HG03520 (cell line): ENCODE measurements around the gene NFILZ.
"Not testable (repeated sequence)": the region's sequence is repeated elsewhere in the genome, so short reads cannot be mapped to it uniquely, and the experiment has no call there.

Source experiments
- ATAC-seq: cut with Tn5 transposase; IDR thresholded peaks from one replicate; pipeline ENCODE4 v1.9.1; 2021; ENCODE audit warnings: mild to moderate bottlenecking, moderate library complexity; ENCODE audit not compliant: unreplicated experiment

NFILZ gene

GRCh38 chr19:8611391-8611876, 19.0 kb upstream of the NFILZ start:
- ATAC-seq, result no peak

DNA sequence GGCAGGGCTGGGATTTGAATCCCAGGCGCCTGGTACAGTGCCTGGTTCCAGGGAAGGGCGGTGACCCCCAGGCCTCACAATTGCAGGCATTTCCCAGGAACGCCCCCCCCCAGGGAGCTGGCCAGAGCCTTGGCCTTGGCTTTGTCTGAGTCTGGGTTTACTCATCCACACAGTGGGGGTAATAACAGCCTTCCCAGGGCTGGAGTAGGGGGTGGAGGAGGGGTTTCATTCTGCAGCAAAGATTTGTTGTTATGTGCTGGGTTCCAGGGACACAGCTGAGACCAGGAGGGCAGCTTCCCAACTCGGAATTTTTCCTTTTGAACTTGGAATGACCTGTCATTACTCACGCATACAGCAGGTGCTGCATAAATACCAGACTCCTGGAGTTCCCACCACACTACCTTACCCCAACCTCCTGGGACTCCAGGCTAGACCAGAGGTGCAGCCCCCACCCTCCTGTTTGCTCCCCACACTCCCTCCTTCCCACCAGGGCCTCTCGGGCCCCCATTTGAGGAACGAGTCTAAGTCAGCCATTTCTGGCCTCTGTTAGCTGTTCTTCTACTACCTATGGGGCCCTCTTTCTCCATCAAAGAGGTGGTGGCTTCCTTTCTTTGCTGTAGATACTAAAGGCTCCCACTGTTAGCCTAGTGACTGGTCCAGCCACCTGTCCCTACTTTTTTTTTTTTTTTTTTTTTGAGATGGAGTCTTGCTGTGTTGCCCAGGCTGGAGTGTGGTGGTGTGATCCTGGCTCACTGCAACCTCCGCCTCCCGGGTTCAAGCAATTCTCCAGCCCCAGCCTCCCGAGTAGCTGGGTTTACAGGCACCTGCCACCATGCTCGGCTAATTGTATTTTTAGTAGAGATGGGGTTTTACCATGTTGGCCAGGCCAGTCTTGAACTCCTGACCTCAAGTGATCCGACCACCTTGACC, 18.3 kb upstream of the NFILZ start:
- ATAC-seq, result no peak

GRCh38 chr19:8612807-8613171, 17.6 kb upstream of the NFILZ start:
- ATAC-seq, result no peak

GRCh38 chr19:8614455-8614854, 16.0 kb upstream of the NFILZ start:
- no peak for ATAC-seq

- no peak for ATAC-seq
Observed at GRCh38 chr19:8615024-8615423, 15.4 kb upstream of the NFILZ start.

DNA sequence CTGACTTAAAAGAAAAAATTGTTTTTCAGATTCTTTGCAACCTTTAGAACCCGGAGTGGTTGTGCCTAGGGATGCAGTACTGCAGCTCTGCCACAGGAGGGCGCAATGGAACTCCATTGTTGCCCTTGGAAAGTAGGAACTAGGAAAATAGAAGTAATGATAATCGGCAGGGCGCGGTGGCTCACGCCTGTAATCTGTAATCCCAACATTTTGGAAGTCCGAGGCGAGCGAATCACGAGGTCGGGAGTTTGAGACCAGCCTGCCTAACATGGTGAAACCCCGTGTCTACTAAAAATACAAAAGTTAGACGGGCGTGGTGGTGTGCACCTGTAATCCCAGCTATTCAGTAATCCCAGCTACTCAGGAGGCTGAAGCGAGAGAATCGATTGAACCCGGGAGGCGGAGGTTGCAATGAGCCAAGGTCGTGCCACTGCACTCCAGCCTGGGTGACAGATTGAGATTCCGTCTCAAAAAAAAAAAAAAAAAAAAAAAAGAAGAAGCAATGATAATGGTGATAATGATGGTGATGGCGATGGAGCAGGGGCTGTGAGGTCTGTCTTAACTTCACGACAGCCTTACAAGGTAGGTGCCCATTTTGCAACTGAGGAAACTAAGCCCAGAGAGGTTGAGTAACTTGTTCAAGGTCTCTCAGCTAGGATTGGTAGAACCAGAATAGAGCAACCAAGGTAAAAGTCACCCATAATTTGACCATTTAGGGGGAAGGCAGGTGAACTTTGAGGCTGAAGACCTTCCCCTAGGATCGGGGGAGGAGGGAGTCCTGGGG, 14.4 kb upstream of the NFILZ start:
- no peak for ATAC-seq

DNA sequence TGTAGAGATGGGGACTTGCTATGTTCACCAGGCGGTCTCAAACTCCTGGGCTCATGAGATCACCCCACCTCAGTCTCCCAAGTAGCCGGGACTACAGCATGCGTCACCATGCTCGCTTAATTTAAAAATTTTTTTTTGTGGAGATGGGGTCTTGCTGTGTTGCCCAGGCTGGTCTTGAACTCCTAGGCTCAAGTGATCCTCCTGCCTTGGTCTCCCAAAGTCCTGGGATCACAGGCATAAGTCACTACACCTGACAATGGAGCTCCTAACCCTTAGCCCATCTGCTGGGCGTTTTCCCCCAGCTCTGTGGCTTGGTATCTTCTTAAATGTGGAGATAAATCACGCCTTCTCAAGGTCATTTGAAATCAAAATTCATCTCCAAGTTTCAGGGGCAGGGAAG, 13.6 kb upstream of the NFILZ start:
- no peak for ATAC-seq

- ATAC-seq, result not testable (repeated sequence)
Observed at GRCh38 chr19:8617325-8617724, 13.1 kb upstream of the NFILZ start.

DNA sequence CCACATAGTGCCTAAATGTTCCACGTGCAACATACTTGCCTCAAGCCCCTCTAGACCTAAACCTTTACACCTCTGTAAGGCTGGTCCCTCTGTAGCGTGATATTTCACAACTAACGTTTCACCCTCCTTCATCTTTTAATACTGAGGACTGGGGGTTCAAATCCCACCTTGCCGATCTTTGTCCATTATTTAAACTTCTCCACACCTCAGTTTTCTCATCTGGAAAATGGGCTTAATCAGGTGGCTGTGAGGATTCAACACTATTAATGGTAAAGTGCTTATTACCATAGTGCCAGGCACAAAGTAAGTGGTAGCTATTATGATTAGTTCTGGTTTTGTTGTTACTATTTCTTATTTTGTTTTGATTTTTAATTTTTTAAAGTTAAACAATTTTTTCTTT, 12.4 kb upstream of the NFILZ start:
- no peak for ATAC-seq

- no peak for ATAC-seq
Observed at GRCh38 chr19:8618751-8619150, 11.7 kb upstream of the NFILZ start.

DNA sequence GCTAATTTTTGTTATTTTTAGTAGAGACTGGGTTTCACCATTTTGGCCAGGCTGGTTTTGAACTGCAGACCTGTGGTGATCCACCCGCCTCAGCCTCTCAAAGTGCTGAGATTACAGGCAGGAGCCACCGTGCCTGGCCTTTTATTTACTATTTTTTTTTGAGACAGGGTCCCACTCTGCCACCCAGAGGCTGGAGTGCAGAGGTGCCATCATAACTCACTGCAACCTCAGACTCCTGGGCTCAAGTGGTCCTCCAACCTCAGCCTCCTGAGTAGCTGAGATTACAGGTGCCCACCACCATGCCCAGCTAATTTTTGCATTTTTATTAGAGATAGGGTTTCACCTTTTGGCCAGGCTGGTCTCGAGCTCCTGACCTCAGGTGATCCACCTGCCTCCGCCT, 7.5 kb upstream of the NFILZ start:
- not testable (repeated sequence) for ATAC-seq

GRCh38 chr19:8626842-8627241, 3.6 kb upstream of the NFILZ start:
- no peak for ATAC-seq

- ATAC-seq, result no peak
Observed at GRCh38 chr19:8629184-8629583, 1.2 kb upstream of the NFILZ start.

DNA sequence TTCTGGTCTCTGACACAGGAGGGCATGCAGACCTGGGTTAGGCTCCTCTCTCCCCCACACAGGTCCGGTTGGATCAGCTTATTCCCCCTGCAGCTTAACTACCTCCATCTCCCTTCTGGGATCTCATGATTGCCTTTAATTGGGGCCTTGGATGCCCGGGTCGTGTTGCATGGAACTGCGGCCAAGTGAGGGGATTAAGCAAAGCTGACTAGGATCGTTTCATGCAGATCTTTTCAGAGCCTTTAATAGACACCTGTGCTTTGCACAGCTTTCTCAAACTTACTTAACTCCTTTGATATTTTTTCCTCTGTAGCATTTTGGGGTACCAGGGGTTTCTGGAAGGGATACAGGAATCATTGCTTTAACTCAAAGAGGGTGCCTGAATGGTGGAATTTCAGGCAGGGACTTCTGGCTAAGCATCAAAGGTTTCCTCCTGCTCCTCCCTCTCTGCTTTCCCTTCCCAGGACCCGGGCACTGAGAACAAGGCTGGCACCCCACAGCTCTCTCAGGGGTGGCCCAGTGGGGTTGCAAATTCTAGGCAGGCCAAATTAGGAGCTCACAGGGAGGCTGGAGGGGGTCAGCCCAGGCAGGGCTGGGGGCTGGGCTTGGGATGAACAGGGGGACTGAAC, 477 bp downstream of the NFILZ start:
- ATAC-seq, result no peak

DNA sequence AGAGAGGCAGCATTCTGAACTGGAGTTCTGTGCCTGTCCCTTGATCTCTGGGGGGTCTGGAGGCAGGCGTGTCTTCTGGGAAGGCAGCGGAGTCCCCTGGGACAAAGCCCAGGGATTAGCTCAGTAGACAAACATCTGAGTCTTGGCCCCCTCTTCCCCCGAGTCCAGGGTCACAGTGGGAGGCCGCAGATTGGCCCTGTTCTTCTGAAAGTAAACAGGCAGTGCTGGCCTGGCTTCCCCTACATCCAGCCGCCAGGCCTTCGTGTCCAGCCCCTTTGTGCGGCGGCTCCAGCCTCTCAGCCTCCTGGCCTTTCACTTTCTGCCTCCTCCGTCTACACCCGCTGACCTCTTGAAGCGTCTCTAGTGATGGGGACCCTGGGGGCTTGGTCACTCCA, 989 bp downstream of the NFILZ start:
- no peak for ATAC-seq

- ATAC-seq, result no peak
Observed at GRCh38 chr19:8635422-8635821, 5.0 kb downstream of the NFILZ start.

DNA sequence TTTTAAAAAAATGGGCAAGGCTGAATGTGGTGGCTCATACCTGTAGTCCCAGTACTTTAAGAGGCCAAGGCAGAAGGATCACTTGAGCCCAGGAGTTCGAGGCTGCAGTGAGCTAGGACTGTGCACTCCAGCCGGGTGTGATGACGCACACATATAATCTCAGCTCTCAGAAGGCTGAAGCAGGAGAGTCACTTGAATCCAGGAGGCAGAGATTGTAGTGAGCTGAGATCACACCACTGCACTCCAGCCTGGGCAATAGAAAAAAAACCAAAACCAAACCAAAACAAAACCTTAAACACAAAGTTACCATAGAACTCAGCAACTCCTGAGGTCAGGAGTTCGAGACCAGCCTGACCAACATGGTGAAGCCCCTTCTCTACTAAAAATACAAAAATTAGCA, 6.6 kb downstream of the NFILZ start:
- ATAC-seq, result not testable (repeated sequence)

DNA sequence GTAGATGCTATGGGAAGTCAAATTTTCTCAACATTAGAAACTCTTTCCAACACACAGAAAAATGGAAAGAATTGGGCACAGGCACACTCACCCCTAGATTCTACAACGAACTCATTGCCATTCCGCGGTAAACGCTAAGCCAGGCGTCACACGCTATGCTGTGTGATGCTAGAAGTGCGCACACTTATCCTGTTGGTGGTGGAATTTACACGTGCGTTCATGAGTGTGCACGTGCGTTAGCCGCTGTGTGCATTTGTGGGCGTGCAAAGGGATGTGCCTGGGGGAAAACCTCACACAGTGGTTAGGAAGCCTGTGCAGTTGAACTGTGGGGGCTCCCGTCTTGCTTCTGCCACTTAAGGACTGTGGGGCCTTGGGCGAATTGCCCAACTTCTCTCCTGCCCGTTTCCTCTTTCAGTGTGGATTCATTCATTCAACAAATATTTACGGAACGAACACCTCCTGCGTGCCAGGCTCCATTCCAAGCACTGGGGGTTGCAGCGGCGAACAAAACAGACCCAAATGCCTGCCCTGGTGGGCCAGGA, 7.7 kb downstream of the NFILZ start:
- no peak for ATAC-seq

- ATAC-seq, result no peak
Observed at GRCh38 chr19:8639821-8640401, 9.5 kb downstream of the NFILZ start.

DNA sequence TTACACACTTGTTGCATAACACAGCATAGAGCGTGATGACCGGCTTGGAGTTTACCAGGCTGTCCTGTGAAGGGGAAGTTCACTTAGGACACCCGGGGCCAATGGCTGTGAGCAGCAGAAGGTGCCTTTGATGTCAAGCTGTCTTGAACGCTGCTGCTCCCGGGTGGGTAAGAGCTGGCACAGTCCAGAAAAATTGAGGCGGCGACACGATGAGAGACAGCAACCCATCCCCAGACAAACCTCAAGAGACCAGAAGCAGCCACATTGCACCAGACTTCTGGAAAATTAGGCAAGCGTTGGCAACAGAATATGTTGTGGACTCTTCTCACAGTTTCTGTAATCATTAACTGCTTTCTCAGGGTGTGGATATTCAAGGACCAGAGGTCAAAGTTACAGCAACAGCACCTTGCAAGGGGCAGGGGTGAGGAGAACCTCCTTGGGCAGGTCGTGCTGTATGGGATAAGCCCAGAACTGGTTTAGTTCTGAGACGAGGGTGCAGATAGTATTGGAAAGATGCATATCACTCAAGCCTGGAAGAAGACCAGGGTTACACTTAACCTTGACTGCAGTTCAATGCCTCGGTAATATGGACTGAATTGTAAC, 10.1 kb downstream of the NFILZ start:
- ATAC-seq, result no peak
